Bronchial epithelial cell (primary cell): Measurements from ENCODE around the gene NRIP3. TPM values are rescaled to one million over a fixed set of nuclear protein-coding genes. Genes with fewer than 3 reads are reported as not detected.

Source experiments
- DNase-seq: peaks from one replicate; pipeline ENCODE4 v3.0.0-alpha.2; 2010; ENCODE audit warnings: low read depth
- FAIRE-seq: peaks from 2 replicates; lab custom pipeline; 2011; peaks lifted over from hg19 to GRCh38; lab: Jason Lieb, UNC
- H3K27me3 ChIP-seq: 2 replicates; pipeline ENCODE4 v1.5.1; 2011; ENCODE audit warnings: low read length; ENCODE audit not compliant: control insufficient read depth, insufficient read depth
- H3K36me3 ChIP-seq: 2 replicates; pipeline ENCODE4 v1.5.1; 2011; ENCODE audit warnings: low read length; ENCODE audit not compliant: control insufficient read depth, insufficient read depth
- H3K4me3 ChIP-seq: 2 replicates; pipeline ENCODE4 v1.5.1; 2011; ENCODE audit warnings: mild to moderate bottlenecking, low read depth, low read length, control low read depth
- CTCF ChIP-seq: IDR thresholded peaks from 2 replicates; pipeline ENCODE4 v1.5.1; 2011; ENCODE audit warnings: mild to moderate bottlenecking, moderate library complexity, low read length, control low read depth, inconsistent platforms; ENCODE audit not compliant: insufficient read depth, severe bottlenecking
- total RNA-seq: library from RNA; depleted of rRNA; stranded (reverse); fragments of >200 nt; gene quantifications from 2 replicates; pipeline ENCODE4 v1.2.1, GENCODE V29; 2014

Gene NRIP3
- total RNA-seq, 1 donor from 2014 or later = 1.6 TPM

- no peaks in the 10 kb centered on the region for H3K36me3 ChIP-seq
- DNase-seq = no peak
These were observed 21.5 kb upstream of the NRIP3 start for GRCh38 chr11:9025101-9025850.

GRCh38 chr11:9022961-9023680 lies 19.3 kb upstream of the NRIP3 start:
- Histone ChIP-seq H3K4me3 (no peak overlapping the region), H3K27me3 (no peaks in the 10 kb centered on the region), H3K36me3 (no peaks in the 10 kb centered on the region)
- TF ChIP-seq CTCF = no peak
- FAIRE-seq = no peak
- no peak for DNase-seq

More at GRCh38 chr11:9025101-9025850, 21.5 kb upstream of the NRIP3 start:
- H3K27me3 ChIP-seq = no peaks in the 10 kb centered on the region
- TF ChIP-seq CTCF = no peak
- no peak for FAIRE-seq
- H3K4me3 ChIP-seq = no peak overlapping the region

GRCh38 chr11:9020916-9021315 lies 17.1 kb upstream of the NRIP3 start:
- TF ChIP-seq CTCF = no peak
- Histone ChIP-seq H3K4me3 (no peak overlapping the region), H3K27me3 (no peaks in the 10 kb centered on the region), H3K36me3 (no peaks in the 10 kb centered on the region)
- no peak for FAIRE-seq
- no peak for DNase-seq

GRCh38 chr11:9019861-9020260 lies 16.1 kb upstream of the NRIP3 start:
- Histone ChIP-seq H3K36me3 (no peaks in the 10 kb centered on the region), H3K4me3 (no peak overlapping the region), H3K27me3 (no peaks in the 10 kb centered on the region)
- no peak for TF ChIP-seq CTCF
- DNase-seq = no peak
- no peak for FAIRE-seq

GRCh38 chr11:9017773-9018172 lies 14.0 kb upstream of the NRIP3 start:
- no peak for TF ChIP-seq CTCF
- no peak for FAIRE-seq
- no peaks in the 10 kb centered on the region for H3K36me3 ChIP-seq
- peaks cover 2% of the 10 kb centered on the region for H3K27me3 ChIP-seq
- no peak for DNase-seq
- no peak overlapping the region for H3K4me3 ChIP-seq
